ENCODE data around the gene MIOS. TPM values are rescaled to one million over a fixed set of nuclear protein-coding genes. Genes with fewer than 3 reads are reported as not detected.

Gene MIOS
- total RNA-seq, 1 experiment from 2014 or later = 25.8 TPM

GRCh38 chr7:7519056-7519455 lies 47.6 kb upstream of the MIOS start:
- Histone ChIP-seq H3K9me3 (ENCODE audit: control insufficient read depth in 1 of 2, insufficient read depth in 1 of 2, low read depth in 1 of 2, low read length in 2 of 2) (no peaks in the 10 kb centered on the region), H3K4me3 (replicated peaks in 1 of 2; ENCODE audit: low read depth in 1 of 2, low read length in 2 of 2) (no peak overlapping the region), H3K27me3 (ENCODE audit: insufficient read depth, low read length) (no peaks in the 10 kb centered on the region), H3K9me2 (ENCODE audit: insufficient read depth) (no peaks in the 10 kb centered on the region), H4K20me1 (ENCODE audit: insufficient read depth) (no peaks in the 10 kb centered on the region), H3K9ac (ENCODE audit: low read length) (no peak overlapping the region), H2AFZ (ENCODE audit: low read depth, low read length, poor library complexity, severe bottlenecking) (peak overlapping the region; percentile 75), H3K36me3 (ENCODE audit: control insufficient read depth in 1 of 2, insufficient read depth in 2 of 2, low read length in 2 of 2) (no peaks in the 10 kb centered on the region), H3K27ac (ENCODE audit: low read depth, low read length) (no peak overlapping the region), H3K79me2 (ENCODE audit: insufficient read depth, low read length) (no peaks in the 10 kb centered on the region), H3K4me1 (ENCODE audit: control insufficient read depth in 1 of 2, insufficient read depth in 2 of 2, low read length in 2 of 2) (no peaks in the 10 kb centered on the region), H3K4me2 (ENCODE audit: low read length) (no peak overlapping the region)
- intact Hi-C loops (cut with micrococcal nuclease) = no loop called here
- BruUV-seq (replicated peaks) = no TSS peak
- ChIA-PET CTCF (no interaction called here), RAD21 (ENCODE audit: low non-redundant PET in 1 of 2, low total read pairs in 2 of 2, uncharacterized antibody in 2 of 2, unreplicated experiment in 2 of 2) (no interaction called here), POLR2A (no interaction called here)
- ATAC-seq (no peak), DNase-seq (ENCODE audit: low read depth, low spot score) (no peak)
- TF ChIP-seq JUND (IDR thresholded peaks at IDR 0.05) = no peak
- TF ChIP-seq ZFX (IDR thresholded peaks at IDR 0.05) = no peak
- no peak for TF ChIP-seq CBX3 (IDR thresholded peaks at IDR 0.05; ENCODE audit: low read depth)
- TF ChIP-seq YY1 (IDR thresholded peaks at IDR 0.05; ENCODE audit: extremely low read depth, insufficient replicate concordance, low read depth, low read length) = no peak
- TF ChIP-seq EZH2phosphoT487 (IDR thresholded peaks at IDR 0.05; ENCODE audit: borderline replicate concordance) = no peak
- no peak for TF ChIP-seq SIN3A (IDR thresholded peaks at IDR 0.05; ENCODE audit: low read depth)
- TF ChIP-seq REST (IDR thresholded peaks at IDR 0.05; ENCODE audit: low read depth) = no peak

GRCh38 chr7:7519528-7519927 lies 47.2 kb upstream of the MIOS start:
- CTCF ChIA-PET = no interaction called here
- TF ChIP-seq EGR1 (IDR thresholded peaks at IDR 0.05; ENCODE audit: low read depth) = no peak
- no peak for TF ChIP-seq JUND (IDR thresholded peaks at IDR 0.05)
- no peak for TF ChIP-seq RAD21 (IDR thresholded peaks at IDR 0.05; ENCODE audit: low read depth)
- TF ChIP-seq SRF (IDR thresholded peaks at IDR 0.05; ENCODE audit: low read depth) = no peak
- no peak for TF ChIP-seq MAX (IDR thresholded peaks at IDR 0.05)
- no peak for TF ChIP-seq FOSL1 (IDR thresholded peaks at IDR 0.05; ENCODE audit: low read depth)
- TF ChIP-seq EZH2 (IDR thresholded peaks at IDR 0.05) = no peak
- TF ChIP-seq ZNF274 (IDR thresholded peaks at IDR 0.05; ENCODE audit: low read depth, low read length) = no peak
- TF ChIP-seq ATF3 (IDR thresholded peaks at IDR 0.05) = no peak
- TF ChIP-seq REST (IDR thresholded peaks at IDR 0.05; ENCODE audit: low read depth) = no peak

More at GRCh38 chr7:7519528-7519927, 47.2 kb upstream of the MIOS start:
- no peak for DNase-seq (ENCODE audit: low read depth, low spot score)
- Histone ChIP-seq H3K4me3 (replicated peaks in 1 of 2; ENCODE audit: low read depth in 1 of 2, low read length in 2 of 2) (no peak overlapping the region), H3K36me3 (ENCODE audit: control insufficient read depth in 1 of 2, insufficient read depth in 2 of 2, low read length in 2 of 2) (no peaks in the 10 kb centered on the region), H3K4me1 (ENCODE audit: control insufficient read depth in 1 of 2, insufficient read depth in 2 of 2, low read length in 2 of 2) (no peaks in the 10 kb centered on the region), H3K27me3 (ENCODE audit: insufficient read depth, low read length) (no peaks in the 10 kb centered on the region), H2AFZ (ENCODE audit: low read depth, low read length, poor library complexity, severe bottlenecking) (peak overlapping the region; percentile 75), H3K9me3 (ENCODE audit: control insufficient read depth in 1 of 2, insufficient read depth in 1 of 2, low read depth in 1 of 2, low read length in 2 of 2) (no peaks in the 10 kb centered on the region), H4K20me1 (ENCODE audit: insufficient read depth) (no peaks in the 10 kb centered on the region), H3K9me2 (ENCODE audit: insufficient read depth) (no peaks in the 10 kb centered on the region), H3K27ac (ENCODE audit: low read depth, low read length) (no peak overlapping the region), H3K9ac (ENCODE audit: low read length) (no peak overlapping the region), H3K4me2 (ENCODE audit: low read length) (no peak overlapping the region), H3K79me2 (ENCODE audit: insufficient read depth, low read length) (no peaks in the 10 kb centered on the region)
- ChIA-PET RAD21 (ENCODE audit: low non-redundant PET in 1 of 2, low total read pairs in 2 of 2, uncharacterized antibody in 2 of 2, unreplicated experiment in 2 of 2) (no interaction called here), POLR2A (no interaction called here)
- BruUV-seq (replicated peaks) = no TSS peak
- ATAC-seq = no peak
- intact Hi-C loops (cut with micrococcal nuclease) = no loop called here
